OCI-LY3 (cell line): ENCODE data around the gene IL18.
"Not testable (repeated sequence)": the region's sequence is repeated elsewhere in the genome, so short reads cannot be mapped to it uniquely, and the experiment has no call there.

Source experiments
- CTCF ChIP-seq: fragments of 200-600, 300-600 bp; sonication (generic); IDR thresholded peaks from 2 replicates; pipeline ENCODE4 v1.5.1; 2014; ENCODE audit warnings: antibody characterized with exemption, low read length, low read depth
- EZH2phosphoT487 ChIP-seq: fragments of 200-600 bp; shearing (Covaris generic); IDR thresholded peaks from 2 replicates; pipeline ENCODE4 v1.6.1; 2018; ENCODE audit warnings: antibody characterized with exemption, mixed run types, low read depth

- TF ChIP-seq CTCF, EZH2phosphoT487: not testable (repeated sequence)
These were observed 35.2 kb upstream of the IL18 start for GRCh38 chr11:112199101-112199500.
